HepG2 (cell line): ENCODE measurements around the gene MAN1A1. TPM values are rescaled to one million over a fixed set of nuclear protein-coding genes. Genes with fewer than 3 reads are reported as not detected.

ENCODE experiments used
- ARNT2 ChIP-seq: sonication (generic); formaldehyde crosslinking; IDR thresholded peaks from 2 replicates; pipeline ENCODE4 v1.8.0; 2022; ENCODE audit warnings: mild to moderate bottlenecking, low read depth, missing genetic modification reagents, moderate library complexity
- DNMT3B ChIP-seq: conservative IDR thresholded peaks from 2 replicates; pipeline ENCODE4 v1.6.1; 2016; ENCODE audit warnings: missing biosample characterization, control low read depth
- ETV5 ChIP-seq: IDR thresholded peaks from 2 replicates; pipeline ENCODE4 v1.6.1; 2018; ENCODE audit warnings: missing biosample characterization, missing genetic modification reagents, inconsistent platforms, borderline replicate concordance
- FOSL1 ChIP-seq: sonication (generic); formaldehyde crosslinking; IDR thresholded peaks from 2 replicates; pipeline ENCODE4 v1.9.0; 2021; ENCODE audit warnings: missing genetic modification reagents, borderline replicate concordance
- GATAD2A ChIP-seq: IDR thresholded peaks from 2 replicates; pipeline ENCODE4 v1.6.1; 2016
- IKZF4 ChIP-seq: sonication (generic); formaldehyde crosslinking; IDR thresholded peaks from 2 replicates; pipeline ENCODE4 v1.5.1; 2020; ENCODE audit warnings: borderline replicate concordance, mild to moderate bottlenecking, low read depth, missing genetic modification reagents; ENCODE audit errors: not compliant biosample characterization
- KLF16 ChIP-seq, 2 experiments: sonication (generic) in 1 of 2; formaldehyde crosslinking in 1 of 2; IDR thresholded peaks; 2 replicates each; pipeline versions ENCODE4 v1.6.1 to v1.8.0; 2016 to 2023; ENCODE audit warnings: missing genetic modification reagents in 2 of 2, missing compliant biosample characterization in 1 of 2
- MED8 ChIP-seq: sonication (generic); formaldehyde crosslinking; IDR thresholded peaks from 2 replicates; pipeline ENCODE4 v1.8.1; 2023; ENCODE audit warnings: mild to moderate bottlenecking, missing genetic modification reagents; ENCODE audit not compliant: insufficient replicate concordance
- NRL ChIP-seq: sonication (generic); formaldehyde crosslinking; IDR thresholded peaks from 2 replicates; pipeline ENCODE4 v1.5.0; 2020; ENCODE audit warnings: missing genetic modification reagents, mild to moderate bottlenecking, moderate library complexity, borderline replicate concordance
- SOX5 ChIP-seq: IDR thresholded peaks from 2 replicates; pipeline ENCODE4 v1.6.1; 2016; ENCODE audit warnings: borderline replicate concordance
- TCF7 ChIP-seq: sonication (generic); IDR thresholded peaks from 2 replicates; pipeline ENCODE4 v1.6.1; 2016; ENCODE audit warnings: antibody characterized with exemption, low read depth
- ZNF263 ChIP-seq: sonication (generic); formaldehyde crosslinking; IDR thresholded peaks from 2 replicates; pipeline ENCODE4 v1.4.0; 2020; ENCODE audit warnings: missing genetic modification reagents
- ZNF615 ChIP-seq: sonication (generic); formaldehyde crosslinking; IDR thresholded peaks from 2 replicates; pipeline ENCODE4 v1.5.0; 2020; ENCODE audit warnings: mild to moderate bottlenecking, missing genetic modification reagents, borderline replicate concordance
- ZSCAN9 ChIP-seq: IDR thresholded peaks from 2 replicates; pipeline ENCODE4 v1.6.1; 2016; ENCODE audit warnings: borderline replicate concordance
- polyA plus RNA-seq, 8 experiments: library from polyadenylated mRNA; depleted of rRNA in 3 of 8; stranded (reverse) in 7 of 8; unstranded in 1 of 8; fragments of >200 nt; fragmentation: Illumina TruSeq in 4 of 8; extraction: Trizol in 4 of 8; gene quantifications; 2 replicates each; pipeline versions ENCODE4 v1.2.1 to v1.2.3, GENCODE V29; 2011 to 2016; ENCODE audit warnings: low read depth in 4 of 8, missing spikeins in 1 of 8, mixed read lengths in 1 of 8; ENCODE audit not compliant: insufficient read depth in 1 of 8
- total RNA-seq, 5 experiments: library from RNA; depleted of rRNA; stranded (reverse); fragments of >200 nt; fragmentation: Illumina TruSeq; extraction: Trizol; gene quantifications; 2 replicates each; pipeline ENCODE4 v1.2.3, GENCODE V29; 2016; ENCODE audit warnings: low read depth in 1 of 5
- TF ChIP-seq, protein P1 (sequence below): sonication (generic); formaldehyde crosslinking; IDR thresholded peaks from one replicate; pipeline ENCODE4 v1.5.1; 2020; ENCODE audit warnings: mild to moderate bottlenecking, missing genetic modification reagents; ENCODE audit errors: not compliant biosample characterization
- TF ChIP-seq, protein P2 (sequence below): sonication (generic); formaldehyde crosslinking; IDR thresholded peaks from 2 replicates; pipeline ENCODE4 v1.4.0; 2020; ENCODE audit warnings: mild to moderate bottlenecking, missing genetic modification reagents
- TF ChIP-seq, protein P3 (sequence below): sonication (generic); formaldehyde crosslinking; IDR thresholded peaks from 2 replicates; pipeline ENCODE4 v1.8.1; 2022; ENCODE audit warnings: mild to moderate bottlenecking, missing genetic modification reagents
- TF ChIP-seq, protein P4 (sequence below): sonication (generic); formaldehyde crosslinking; IDR thresholded peaks from 2 replicates; pipeline ENCODE4 v1.4.0; 2020; ENCODE audit warnings: missing genetic modification reagents

MAN1A1 gene
- total and polyA plus RNA-seq, 2 of the 13 experiments (the other 11 are each of a cell fraction or from before 2014, with no cell fraction given), result 156 to 236 TPM

DNA sequence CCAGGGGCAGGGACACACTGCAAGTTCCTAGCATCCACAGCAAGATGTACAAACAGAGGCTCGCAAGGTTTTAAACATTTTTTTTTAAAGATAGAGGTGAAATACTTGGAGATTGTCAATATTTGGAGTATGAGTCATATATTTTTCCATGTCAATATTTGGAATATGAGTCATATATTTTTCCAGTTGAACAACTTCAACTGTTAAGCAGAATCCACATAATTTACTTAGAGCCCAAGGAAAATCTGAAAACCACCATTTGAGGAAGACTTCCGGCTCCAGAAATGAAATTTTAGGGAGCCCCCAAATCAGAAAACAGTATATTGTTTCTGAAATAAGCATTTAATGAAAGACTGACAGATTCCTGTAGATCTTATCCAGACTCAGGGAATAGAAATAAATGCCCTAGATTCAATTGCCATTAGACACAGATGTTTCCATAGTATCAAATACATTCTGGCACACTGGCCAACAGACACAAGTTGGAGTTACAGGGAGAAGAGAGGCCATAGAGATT is 219.5 kb downstream of the MAN1A1 start (continued):
- TF ChIP-seq, protein P1, sequence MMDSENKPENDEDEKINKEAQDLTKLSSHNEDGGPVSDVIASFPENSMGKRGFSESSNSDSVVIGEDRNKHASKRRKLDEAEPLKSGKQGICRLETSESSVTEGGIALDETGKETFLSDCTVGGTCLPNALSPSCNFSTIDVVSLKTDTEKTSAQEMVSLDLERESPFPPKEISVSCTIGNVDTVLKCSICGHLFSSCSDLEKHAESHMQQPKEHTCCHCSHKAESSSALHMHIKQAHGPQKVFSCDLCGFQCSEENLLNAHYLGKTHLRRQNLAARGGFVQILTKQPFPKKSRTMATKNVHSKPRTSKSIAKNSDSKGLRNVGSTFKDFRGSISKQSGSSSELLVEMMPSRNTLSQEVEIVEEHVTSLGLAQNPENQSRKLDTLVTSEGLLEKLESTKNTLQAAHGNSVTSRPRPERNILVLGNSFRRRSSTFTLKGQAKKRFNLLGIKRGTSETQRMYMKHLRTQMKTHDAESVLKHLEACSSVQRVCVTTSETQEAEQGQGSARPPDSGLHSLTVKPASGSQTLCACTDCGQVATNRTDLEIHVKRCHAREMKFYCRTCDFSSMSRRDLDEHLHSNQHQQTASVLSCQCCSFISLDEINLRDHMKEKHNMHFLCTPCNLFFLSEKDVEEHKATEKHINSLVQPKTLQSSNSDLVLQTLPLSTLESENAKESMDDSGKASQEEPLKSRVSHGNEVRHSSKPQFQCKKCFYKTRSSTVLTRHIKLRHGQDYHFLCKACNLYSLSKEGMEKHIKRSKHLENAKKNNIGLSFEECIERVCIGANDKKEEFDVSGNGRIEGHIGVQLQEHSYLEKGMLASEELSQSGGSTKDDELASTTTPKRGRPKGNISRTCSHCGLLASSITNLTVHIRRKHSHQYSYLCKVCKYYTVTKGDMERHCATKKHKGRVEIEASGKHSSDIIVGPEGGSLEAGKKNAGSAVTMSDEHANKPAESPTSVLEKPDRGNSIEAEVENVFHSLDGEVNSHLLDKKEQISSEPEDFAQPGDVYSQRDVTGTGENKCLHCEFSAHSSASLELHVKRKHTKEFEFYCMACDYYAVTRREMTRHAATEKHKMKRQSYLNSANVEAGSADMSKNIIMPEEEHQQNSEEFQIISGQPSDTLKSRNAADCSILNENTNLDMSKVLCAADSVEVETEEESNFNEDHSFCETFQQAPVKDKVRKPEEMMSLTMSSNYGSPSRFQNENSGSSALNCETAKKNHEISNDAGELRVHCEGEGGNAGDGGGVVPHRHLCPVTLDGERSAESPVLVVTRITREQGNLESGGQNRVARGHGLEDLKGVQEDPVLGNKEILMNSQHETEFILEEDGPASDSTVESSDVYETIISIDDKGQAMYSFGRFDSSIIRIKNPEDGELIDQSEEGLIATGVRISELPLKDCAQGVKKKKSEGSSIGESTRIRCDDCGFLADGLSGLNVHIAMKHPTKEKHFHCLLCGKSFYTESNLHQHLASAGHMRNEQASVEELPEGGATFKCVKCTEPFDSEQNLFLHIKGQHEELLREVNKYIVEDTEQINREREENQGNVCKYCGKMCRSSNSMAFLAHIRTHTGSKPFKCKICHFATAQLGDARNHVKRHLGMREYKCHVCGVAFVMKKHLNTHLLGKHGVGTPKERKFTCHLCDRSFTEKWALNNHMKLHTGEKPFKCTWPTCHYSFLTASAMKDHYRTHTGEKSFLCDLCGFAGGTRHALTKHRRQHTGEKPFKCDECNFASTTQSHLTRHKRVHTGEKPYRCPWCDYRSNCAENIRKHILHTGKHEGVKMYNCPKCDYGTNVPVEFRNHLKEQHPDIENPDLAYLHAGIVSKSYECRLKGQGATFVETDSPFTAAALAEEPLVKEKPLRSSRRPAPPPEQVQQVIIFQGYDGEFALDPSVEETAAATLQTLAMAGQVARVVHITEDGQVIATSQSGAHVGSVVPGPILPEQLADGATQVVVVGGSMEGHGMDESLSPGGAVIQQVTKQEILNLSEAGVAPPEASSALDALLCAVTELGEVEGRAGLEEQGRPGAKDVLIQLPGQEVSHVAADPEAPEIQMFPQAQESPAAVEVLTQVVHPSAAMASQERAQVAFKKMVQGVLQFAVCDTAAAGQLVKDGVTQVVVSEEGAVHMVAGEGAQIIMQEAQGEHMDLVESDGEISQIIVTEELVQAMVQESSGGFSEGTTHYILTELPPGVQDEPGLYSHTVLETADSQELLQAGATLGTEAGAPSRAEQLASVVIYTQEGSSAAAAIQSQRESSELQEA, result no peak
- TF ChIP-seq ARNT2 (CRISPR knock-in tag), result no peak
- TF ChIP-seq, protein P2, sequence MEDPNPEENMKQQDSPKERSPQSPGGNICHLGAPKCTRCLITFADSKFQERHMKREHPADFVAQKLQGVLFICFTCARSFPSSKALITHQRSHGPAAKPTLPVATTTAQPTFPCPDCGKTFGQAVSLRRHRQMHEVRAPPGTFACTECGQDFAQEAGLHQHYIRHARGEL (CRISPR knock-in tag), result no peak
- peak; percentile 65 for TF ChIP-seq TCF7
- no peak for TF ChIP-seq DNMT3B (CRISPR knock-in tag)
- peak; percentile 97 for TF ChIP-seq GATAD2A (CRISPR knock-in tag)
- peak; percentile 55; the same call in 1 of the 2 replicates for TF ChIP-seq ZSCAN9
- TF ChIP-seq, protein P3, sequence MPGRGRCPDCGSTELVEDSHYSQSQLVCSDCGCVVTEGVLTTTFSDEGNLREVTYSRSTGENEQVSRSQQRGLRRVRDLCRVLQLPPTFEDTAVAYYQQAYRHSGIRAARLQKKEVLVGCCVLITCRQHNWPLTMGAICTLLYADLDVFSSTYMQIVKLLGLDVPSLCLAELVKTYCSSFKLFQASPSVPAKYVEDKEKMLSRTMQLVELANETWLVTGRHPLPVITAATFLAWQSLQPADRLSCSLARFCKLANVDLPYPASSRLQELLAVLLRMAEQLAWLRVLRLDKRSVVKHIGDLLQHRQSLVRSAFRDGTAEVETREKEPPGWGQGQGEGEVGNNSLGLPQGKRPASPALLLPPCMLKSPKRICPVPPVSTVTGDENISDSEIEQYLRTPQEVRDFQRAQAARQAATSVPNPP, result no peak
- TF ChIP-seq ZNF263 (CRISPR knock-in tag), result no peak
- TF ChIP-seq FOSL1, result peak; percentile 99
- TF ChIP-seq KLF16 (CRISPR knock-in tag; IDR thresholded peaks at IDR 0.05), result peak in 1 of 2 experiments; percentile 57; a peak in 1 of 4 replicates
- no peak for TF ChIP-seq ZNF615 (CRISPR knock-in tag)
- TF ChIP-seq SOX5 (CRISPR knock-in tag), result peak; percentile 87; the same call in 1 of the 2 replicates
- TF ChIP-seq NRL (CRISPR knock-in tag), result no peak
- peak; percentile 44; the same call in 1 of the 2 replicates for TF ChIP-seq ETV5 (CRISPR knock-in tag)
- TF ChIP-seq, protein P4, sequence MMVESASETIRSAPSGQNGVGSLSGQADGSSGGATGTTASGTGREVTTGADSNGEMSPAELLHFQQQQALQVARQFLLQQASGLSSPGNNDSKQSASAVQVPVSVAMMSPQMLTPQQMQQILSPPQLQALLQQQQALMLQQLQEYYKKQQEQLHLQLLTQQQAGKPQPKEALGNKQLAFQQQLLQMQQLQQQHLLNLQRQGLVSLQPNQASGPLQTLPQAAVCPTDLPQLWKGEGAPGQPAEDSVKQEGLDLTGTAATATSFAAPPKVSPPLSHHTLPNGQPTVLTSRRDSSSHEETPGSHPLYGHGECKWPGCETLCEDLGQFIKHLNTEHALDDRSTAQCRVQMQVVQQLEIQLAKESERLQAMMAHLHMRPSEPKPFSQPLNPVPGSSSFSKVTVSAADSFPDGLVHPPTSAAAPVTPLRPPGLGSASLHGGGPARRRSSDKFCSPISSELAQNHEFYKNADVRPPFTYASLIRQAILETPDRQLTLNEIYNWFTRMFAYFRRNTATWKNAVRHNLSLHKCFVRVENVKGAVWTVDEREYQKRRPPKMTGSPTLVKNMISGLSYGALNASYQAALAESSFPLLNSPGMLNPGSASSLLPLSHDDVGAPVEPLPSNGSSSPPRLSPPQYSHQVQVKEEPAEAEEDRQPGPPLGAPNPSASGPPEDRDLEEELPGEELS (CRISPR knock-in tag), result peak; percentile 79
- no peak for TF ChIP-seq MED8 (CRISPR knock-in tag)
- no peak for TF ChIP-seq IKZF4 (CRISPR knock-in tag)
